PC-3 (cell line): ENCODE data around the gene LIX1L.

Experiments
- EZH2 ChIP-seq: fragments of 300-600 bp; sonication (generic); IDR thresholded peaks from one replicate; pipeline ENCODE4 v1.6.1; 2017; ENCODE audit warnings: antibody characterized with exemption, mild to moderate bottlenecking, low read length; ENCODE audit not compliant: unreplicated experiment
- EZH2phosphoT487 ChIP-seq: fragments of 300-600 bp; sonication (generic); IDR thresholded peaks from 2 replicates; pipeline ENCODE4 v1.6.1; 2018; ENCODE audit warnings: mild to moderate bottlenecking, antibody characterized with exemption, low read length, borderline replicate concordance
- TF ChIP-seq, protein P1 (sequence below): fragments of 300-600 bp; sonication (generic); conservative IDR thresholded peaks from 2 replicates; pipeline ENCODE4 v1.5.1; 2017; ENCODE audit warnings: antibody characterized with exemption, low read depth, mild to moderate bottlenecking, low read length

DNA sequence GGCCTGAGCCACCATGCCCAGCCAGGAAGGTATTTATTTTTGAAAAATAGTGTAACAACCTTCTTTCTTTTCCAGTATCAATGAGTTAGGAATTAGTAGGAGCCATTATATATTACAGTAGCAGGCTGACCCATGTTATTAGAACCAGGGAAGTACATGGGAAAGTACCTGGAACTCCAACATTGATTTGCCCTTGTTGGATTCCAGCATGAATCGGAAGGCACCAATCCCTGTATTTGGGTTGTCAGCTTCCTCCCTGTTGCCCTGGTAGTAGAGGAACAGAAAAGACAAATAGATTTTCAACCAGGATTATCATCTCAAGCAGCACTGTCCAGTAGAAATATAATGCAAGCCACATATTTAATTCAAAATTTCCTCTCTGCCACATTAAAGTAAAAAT is 20.4 kb downstream of the LIX1L start:
- TF ChIP-seq, protein P1, sequence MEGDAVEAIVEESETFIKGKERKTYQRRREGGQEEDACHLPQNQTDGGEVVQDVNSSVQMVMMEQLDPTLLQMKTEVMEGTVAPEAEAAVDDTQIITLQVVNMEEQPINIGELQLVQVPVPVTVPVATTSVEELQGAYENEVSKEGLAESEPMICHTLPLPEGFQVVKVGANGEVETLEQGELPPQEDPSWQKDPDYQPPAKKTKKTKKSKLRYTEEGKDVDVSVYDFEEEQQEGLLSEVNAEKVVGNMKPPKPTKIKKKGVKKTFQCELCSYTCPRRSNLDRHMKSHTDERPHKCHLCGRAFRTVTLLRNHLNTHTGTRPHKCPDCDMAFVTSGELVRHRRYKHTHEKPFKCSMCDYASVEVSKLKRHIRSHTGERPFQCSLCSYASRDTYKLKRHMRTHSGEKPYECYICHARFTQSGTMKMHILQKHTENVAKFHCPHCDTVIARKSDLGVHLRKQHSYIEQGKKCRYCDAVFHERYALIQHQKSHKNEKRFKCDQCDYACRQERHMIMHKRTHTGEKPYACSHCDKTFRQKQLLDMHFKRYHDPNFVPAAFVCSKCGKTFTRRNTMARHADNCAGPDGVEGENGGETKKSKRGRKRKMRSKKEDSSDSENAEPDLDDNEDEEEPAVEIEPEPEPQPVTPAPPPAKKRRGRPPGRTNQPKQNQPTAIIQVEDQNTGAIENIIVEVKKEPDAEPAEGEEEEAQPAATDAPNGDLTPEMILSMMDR: no peak
- TF ChIP-seq EZH2phosphoT487 (no peak), EZH2 (no peak)
